ENCODE results near the gene C10orf71. TPM values are rescaled to one million over a fixed set of nuclear protein-coding genes. Genes with fewer than 3 reads are reported as not detected.

Gene C10orf71
- total RNA-seq, 2 donors from 2014 or later: 0.15 TPM; not detected in 1

GRCh38 chr10:49320191-49320590 lies 21.2 kb downstream of the C10orf71 start:
- no peak overlapping the region for H3K4me3 Mint-ChIP-seq
- H3K27ac ChIP-seq (ENCODE audit: low read depth, low read length): no peak overlapping the region

GRCh38 chr10:49321021-49321420 lies 22.1 kb downstream of the C10orf71 start:
- Mint-ChIP-seq H3K27ac (no peak overlapping the region), H3K36me3 (ENCODE audit: low read depth) (no peaks in the 10 kb centered on the region), H3K4me3 (no peak overlapping the region), H3K27me3 (ENCODE audit: insufficient read depth) (peaks cover 3% of the 10 kb centered on the region), H3K4me1 (no peaks in the 10 kb centered on the region), H3K9me3 (no peaks in the 10 kb centered on the region)
- no peaks in the 10 kb centered on the region for H3K36me3 ChIP-seq (ENCODE audit: control insufficient read depth, insufficient read depth, low read length)
- no peak for DNase-seq
- TF ChIP-seq, protein P1, sequence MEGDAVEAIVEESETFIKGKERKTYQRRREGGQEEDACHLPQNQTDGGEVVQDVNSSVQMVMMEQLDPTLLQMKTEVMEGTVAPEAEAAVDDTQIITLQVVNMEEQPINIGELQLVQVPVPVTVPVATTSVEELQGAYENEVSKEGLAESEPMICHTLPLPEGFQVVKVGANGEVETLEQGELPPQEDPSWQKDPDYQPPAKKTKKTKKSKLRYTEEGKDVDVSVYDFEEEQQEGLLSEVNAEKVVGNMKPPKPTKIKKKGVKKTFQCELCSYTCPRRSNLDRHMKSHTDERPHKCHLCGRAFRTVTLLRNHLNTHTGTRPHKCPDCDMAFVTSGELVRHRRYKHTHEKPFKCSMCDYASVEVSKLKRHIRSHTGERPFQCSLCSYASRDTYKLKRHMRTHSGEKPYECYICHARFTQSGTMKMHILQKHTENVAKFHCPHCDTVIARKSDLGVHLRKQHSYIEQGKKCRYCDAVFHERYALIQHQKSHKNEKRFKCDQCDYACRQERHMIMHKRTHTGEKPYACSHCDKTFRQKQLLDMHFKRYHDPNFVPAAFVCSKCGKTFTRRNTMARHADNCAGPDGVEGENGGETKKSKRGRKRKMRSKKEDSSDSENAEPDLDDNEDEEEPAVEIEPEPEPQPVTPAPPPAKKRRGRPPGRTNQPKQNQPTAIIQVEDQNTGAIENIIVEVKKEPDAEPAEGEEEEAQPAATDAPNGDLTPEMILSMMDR (conservative IDR thresholded peaks at IDR 0.05): no peak
- H3K9ac ChIP-seq (ENCODE audit: extremely low read depth, low read length, poor library complexity, severe bottlenecking): no peak overlapping the region
- no peak overlapping the region for H3K4me3 ChIP-seq (ENCODE audit: low read length)
- no peaks in the 10 kb centered on the region for H3K9me3 ChIP-seq (ENCODE audit: control insufficient read depth, low read length)
- H3K27me3 ChIP-seq (ENCODE audit: control insufficient read depth, insufficient read depth, low read length, poor library complexity, severe bottlenecking): no peaks in the 10 kb centered on the region
- H3K4me1 ChIP-seq (ENCODE audit: control insufficient read depth, insufficient read depth, low read length): no peaks in the 10 kb centered on the region
- WGBS, 2 experiments (ENCODE audit: insufficient coverage in 1 of 2, insufficient read length in 1 of 2): 75 to 83% methylated on average over 2 of the region's 3 CpGs
- no peak overlapping the region for H3K27ac ChIP-seq (ENCODE audit: low read depth, low read length)

More at GRCh38 chr10:49320191-49320590, 21.2 kb downstream of the C10orf71 start:
- no peak for DNase-seq
- Histone ChIP-seq H3K9ac (ENCODE audit: extremely low read depth, low read length, poor library complexity, severe bottlenecking) (no peak overlapping the region), H3K36me3 (ENCODE audit: control insufficient read depth, insufficient read depth, low read length) (no peaks in the 10 kb centered on the region), H3K4me3 (ENCODE audit: low read length) (no peak overlapping the region), H3K4me1 (ENCODE audit: control insufficient read depth, insufficient read depth, low read length) (no peaks in the 10 kb centered on the region), H3K27me3 (ENCODE audit: control insufficient read depth, insufficient read depth, low read length, poor library complexity, severe bottlenecking) (no peaks in the 10 kb centered on the region), H3K9me3 (ENCODE audit: control insufficient read depth, low read length) (no peaks in the 10 kb centered on the region)
- H3K27me3 Mint-ChIP-seq (ENCODE audit: insufficient read depth): peaks cover 3% of the 10 kb centered on the region
- TF ChIP-seq, protein P1 (conservative IDR thresholded peaks at IDR 0.05): no peak
- 85 to 93% methylated on average over 2 of the region's 2 CpGs for WGBS, 2 experiments (ENCODE audit: insufficient coverage in 1 of 2, insufficient read length in 1 of 2)
- no peaks in the 10 kb centered on the region for H3K9me3 Mint-ChIP-seq
- no peaks in the 10 kb centered on the region for H3K4me1 Mint-ChIP-seq
- H3K27ac Mint-ChIP-seq: no peak overlapping the region
- no peaks in the 10 kb centered on the region for H3K36me3 Mint-ChIP-seq (ENCODE audit: low read depth)

GRCh38 chr10:49322371-49323170 lies 23.6 kb downstream of the C10orf71 start:
- H3K27ac Mint-ChIP-seq: no peak overlapping the region
- no peaks in the 10 kb centered on the region for H3K36me3 Mint-ChIP-seq (ENCODE audit: low read depth)
- WGBS, 2 experiments (ENCODE audit: insufficient coverage in 1 of 2, insufficient read length in 1 of 2): 91 to 99% methylated on average over 20 to 26 of the region's 26 CpGs
- Histone ChIP-seq H3K4me1 (ENCODE audit: control insufficient read depth, insufficient read depth, low read length) (no peaks in the 10 kb centered on the region), H3K27ac (ENCODE audit: low read depth, low read length) (no peak overlapping the region), H3K36me3 (ENCODE audit: control insufficient read depth, insufficient read depth, low read length) (no peaks in the 10 kb centered on the region), H3K27me3 (ENCODE audit: control insufficient read depth, insufficient read depth, low read length, poor library complexity, severe bottlenecking) (no peaks in the 10 kb centered on the region), H3K9ac (ENCODE audit: extremely low read depth, low read length, poor library complexity, severe bottlenecking) (no peak overlapping the region), H3K9me3 (ENCODE audit: control insufficient read depth, low read length) (no peaks in the 10 kb centered on the region), H3K4me3 (ENCODE audit: low read length) (no peak overlapping the region)
- no peak for DNase-seq
- TF ChIP-seq, protein P1 (conservative IDR thresholded peaks at IDR 0.05): no peak
- no peaks in the 10 kb centered on the region for H3K9me3 Mint-ChIP-seq
- no peak overlapping the region for H3K4me3 Mint-ChIP-seq
- H3K27me3 Mint-ChIP-seq (ENCODE audit: insufficient read depth): peaks cover 3% of the 10 kb centered on the region
- H3K4me1 Mint-ChIP-seq: no peaks in the 10 kb centered on the region

All from endodermal cell (in vitro differentiated cells).